ENCODE data around the gene OR2T3.
"Not testable (repeated sequence)": the region's sequence is repeated elsewhere in the genome, so short reads cannot be mapped to it uniquely, and the experiment has no call there.

DNA sequence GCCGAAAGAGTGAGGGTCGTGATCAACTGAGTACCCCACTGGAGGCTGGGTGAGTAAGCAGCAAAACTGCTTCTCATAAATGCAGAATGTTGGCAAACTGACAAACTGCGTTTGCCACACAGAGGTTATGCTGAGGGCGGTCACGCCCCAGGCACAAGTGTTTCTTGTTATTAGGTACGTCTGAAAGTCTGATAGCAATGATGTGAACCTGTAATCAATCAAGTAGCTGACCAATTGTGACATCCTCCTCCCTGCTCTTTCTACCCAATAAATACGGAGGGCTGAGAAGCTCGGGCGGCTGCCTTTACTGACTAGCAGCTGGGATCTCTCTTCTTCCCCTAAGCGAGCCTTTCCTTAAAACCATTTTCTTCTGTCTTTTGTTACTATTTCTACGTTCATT lies 41.5 kb upstream of the OR2T3 start:
- TF ChIP-seq POLR2AphosphoS5 (IDR thresholded peaks at IDR 0.05; ENCODE audit: low read depth, low read length); TAF1 (IDR thresholded peaks at IDR 0.05; ENCODE audit: low read depth, low read length); PAX5 (IDR thresholded peaks at IDR 0.05; ENCODE audit: insufficient read depth, low read length, severe bottlenecking): not testable (repeated sequence)

All from GM12891 (cell line).